ENCODE data around the gene NPAS3.

DNA sequence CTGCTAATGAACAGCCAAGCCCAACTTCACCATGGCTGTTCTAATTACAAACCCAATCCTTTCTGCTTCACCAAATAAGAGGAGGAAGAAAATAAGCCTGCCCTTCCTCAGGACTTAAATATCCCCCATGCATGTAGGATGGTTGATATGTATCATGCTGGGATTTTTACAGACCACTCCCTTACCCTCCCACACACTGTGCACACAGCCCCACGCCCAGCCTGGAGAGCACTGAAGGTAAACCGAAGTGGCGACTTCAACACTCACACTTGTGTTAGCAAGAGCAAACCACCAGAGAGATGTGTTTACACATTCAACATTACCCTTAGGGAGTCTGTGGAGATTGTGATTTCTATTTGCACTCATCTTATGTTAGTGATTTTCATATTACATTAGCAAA, 771.0 kb downstream of the NPAS3 start:
- TF ChIP-seq, protein P1, sequence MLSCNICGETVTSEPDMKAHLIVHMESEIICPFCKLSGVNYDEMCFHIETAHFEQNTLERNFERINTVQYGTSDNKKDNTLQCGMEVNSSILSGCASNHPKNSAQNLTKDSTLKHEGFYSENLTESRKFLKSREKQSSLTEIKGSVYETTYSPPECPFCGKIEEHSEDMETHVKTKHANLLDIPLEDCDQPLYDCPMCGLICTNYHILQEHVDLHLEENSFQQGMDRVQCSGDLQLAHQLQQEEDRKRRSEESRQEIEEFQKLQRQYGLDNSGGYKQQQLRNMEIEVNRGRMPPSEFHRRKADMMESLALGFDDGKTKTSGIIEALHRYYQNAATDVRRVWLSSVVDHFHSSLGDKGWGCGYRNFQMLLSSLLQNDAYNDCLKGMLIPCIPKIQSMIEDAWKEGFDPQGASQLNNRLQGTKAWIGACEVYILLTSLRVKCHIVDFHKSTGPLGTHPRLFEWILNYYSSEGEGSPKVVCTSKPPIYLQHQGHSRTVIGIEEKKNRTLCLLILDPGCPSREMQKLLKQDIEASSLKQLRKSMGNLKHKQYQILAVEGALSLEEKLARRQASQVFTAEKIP (CRISPR knock-in tag; IDR thresholded peaks at IDR 0.05; ENCODE audit: borderline replicate concordance) = no peak
- TF ChIP-seq, protein P2, sequence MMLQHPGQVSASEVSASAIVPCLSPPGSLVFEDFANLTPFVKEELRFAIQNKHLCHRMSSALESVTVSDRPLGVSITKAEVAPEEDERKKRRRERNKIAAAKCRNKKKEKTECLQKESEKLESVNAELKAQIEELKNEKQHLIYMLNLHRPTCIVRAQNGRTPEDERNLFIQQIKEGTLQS (CRISPR knock-in tag; IDR thresholded peaks at IDR 0.05) = no peak
- TF ChIP-seq TARDBP (CRISPR knock-in tag; IDR thresholded peaks at IDR 0.05) (no peak), ZC3H13 (CRISPR knock-in tag; IDR thresholded peaks at IDR 0.05) (no peak), JUND (CRISPR knock-in tag; IDR thresholded peaks at IDR 0.05) (no peak)
- TF ChIP-seq, protein P3, sequence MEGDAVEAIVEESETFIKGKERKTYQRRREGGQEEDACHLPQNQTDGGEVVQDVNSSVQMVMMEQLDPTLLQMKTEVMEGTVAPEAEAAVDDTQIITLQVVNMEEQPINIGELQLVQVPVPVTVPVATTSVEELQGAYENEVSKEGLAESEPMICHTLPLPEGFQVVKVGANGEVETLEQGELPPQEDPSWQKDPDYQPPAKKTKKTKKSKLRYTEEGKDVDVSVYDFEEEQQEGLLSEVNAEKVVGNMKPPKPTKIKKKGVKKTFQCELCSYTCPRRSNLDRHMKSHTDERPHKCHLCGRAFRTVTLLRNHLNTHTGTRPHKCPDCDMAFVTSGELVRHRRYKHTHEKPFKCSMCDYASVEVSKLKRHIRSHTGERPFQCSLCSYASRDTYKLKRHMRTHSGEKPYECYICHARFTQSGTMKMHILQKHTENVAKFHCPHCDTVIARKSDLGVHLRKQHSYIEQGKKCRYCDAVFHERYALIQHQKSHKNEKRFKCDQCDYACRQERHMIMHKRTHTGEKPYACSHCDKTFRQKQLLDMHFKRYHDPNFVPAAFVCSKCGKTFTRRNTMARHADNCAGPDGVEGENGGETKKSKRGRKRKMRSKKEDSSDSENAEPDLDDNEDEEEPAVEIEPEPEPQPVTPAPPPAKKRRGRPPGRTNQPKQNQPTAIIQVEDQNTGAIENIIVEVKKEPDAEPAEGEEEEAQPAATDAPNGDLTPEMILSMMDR (CRISPR knock-in tag; IDR thresholded peaks at IDR 0.05) = no peak

Measured in HepG2 (cell line).